ENCODE results near the gene KRTAP5-9. TPM values are rescaled to one million over a fixed set of nuclear protein-coding genes. Genes with fewer than 3 reads are reported as not detected.
"Not testable (repeated sequence)": the region's sequence is repeated elsewhere in the genome, so short reads cannot be mapped to it uniquely, and the experiment has no call there.

KRTAP5-9 gene
- total RNA-seq, 1 experiment from 2014 or later, result not detected

- not testable (repeated sequence) for H3K9me3 ChIP-seq (replicated peaks); DNase-seq; H3K36me3 ChIP-seq; H3K4me3 ChIP-seq; H3K27ac ChIP-seq; H3K27me3 ChIP-seq; H3K4me1 ChIP-seq
These were observed 7.5 kb upstream of the KRTAP5-9 start for GRCh38 chr11:71540521-71541304.

GRCh38 chr11:71542382-71542781, 5.8 kb upstream of the KRTAP5-9 start:
- Histone ChIP-seq H3K4me1 (no peaks in the 10 kb centered on the region), H3K9me3 (replicated peaks) (no peaks in the 10 kb centered on the region), H3K4me3 (no peak overlapping the region), H3K36me3 (no peaks in the 10 kb centered on the region), H3K27me3 (no peaks in the 10 kb centered on the region), H3K27ac (no peak overlapping the region)
- DNase-seq, result no peak

GRCh38 chr11:71542879-71543777, 5.1 kb upstream of the KRTAP5-9 start:
- no peaks in the 10 kb centered on the region for H3K4me1 ChIP-seq
- no peak overlapping the region for H3K27ac ChIP-seq
- no peak for DNase-seq
- H3K27me3 ChIP-seq, result no peaks in the 10 kb centered on the region
- no peaks in the 10 kb centered on the region for H3K9me3 ChIP-seq (replicated peaks)
- no peaks in the 10 kb centered on the region for H3K36me3 ChIP-seq
- H3K4me3 ChIP-seq, result no peak overlapping the region

- DNase-seq, result no peak
- no peaks in the 10 kb centered on the region for H3K36me3 ChIP-seq
- no peak overlapping the region for H3K4me3 ChIP-seq
- no peaks in the 10 kb centered on the region for H3K4me1 ChIP-seq
- no peaks in the 10 kb centered on the region for H3K9me3 ChIP-seq (replicated peaks)
- no peak overlapping the region for H3K27ac ChIP-seq
- no peaks in the 10 kb centered on the region for H3K27me3 ChIP-seq
These were observed 4.4 kb upstream of the KRTAP5-9 start for GRCh38 chr11:71543866-71544265.

- Histone ChIP-seq H3K27ac (no peak overlapping the region), H3K4me3 (no peak overlapping the region)
These were observed 3.5 kb upstream of the KRTAP5-9 start for GRCh38 chr11:71544525-71545214.

GRCh38 chr11:71545405-71545966, 2.7 kb upstream of the KRTAP5-9 start:
- Histone ChIP-seq H3K27me3 (no peaks in the 10 kb centered on the region), H3K27ac (no peak overlapping the region), H3K4me1 (no peaks in the 10 kb centered on the region), H3K9me3 (replicated peaks) (no peaks in the 10 kb centered on the region), H3K36me3 (no peaks in the 10 kb centered on the region), H3K4me3 (no peak overlapping the region)
- no peak for DNase-seq

More at GRCh38 chr11:71544525-71545214, 3.5 kb upstream of the KRTAP5-9 start:
- Histone ChIP-seq H3K4me1 (no peaks in the 10 kb centered on the region), H3K27me3 (no peaks in the 10 kb centered on the region), H3K36me3 (no peaks in the 10 kb centered on the region), H3K9me3 (replicated peaks) (no peaks in the 10 kb centered on the region)
- DNase-seq, result no peak

GRCh38 chr11:71548716-71549151, 514 bp downstream of the KRTAP5-9 start:
- H3K4me3 ChIP-seq, result no peak overlapping the region
- no peaks in the 10 kb centered on the region for H3K9me3 ChIP-seq (replicated peaks)
- no peak overlapping the region for H3K27ac ChIP-seq
- DNase-seq, result peak in 1 of 2 experiments; percentile 9
- H3K36me3 ChIP-seq, result no peaks in the 10 kb centered on the region
- no peaks in the 10 kb centered on the region for H3K27me3 ChIP-seq
- H3K4me1 ChIP-seq, result no peaks in the 10 kb centered on the region

GRCh38 chr11:71551711-71552110, 3.5 kb downstream of the KRTAP5-9 start:
- no peaks in the 10 kb centered on the region for H3K27me3 ChIP-seq
- DNase-seq, result no peak
- no peaks in the 10 kb centered on the region for H3K9me3 ChIP-seq (replicated peaks)
- no peak overlapping the region for H3K27ac ChIP-seq
- H3K36me3 ChIP-seq, result no peaks in the 10 kb centered on the region
- H3K4me3 ChIP-seq, result no peak overlapping the region
- no peaks in the 10 kb centered on the region for H3K4me1 ChIP-seq

- Histone ChIP-seq H3K27me3 (no peaks in the 10 kb centered on the region), H3K27ac (no peak overlapping the region), H3K9me3 (replicated peaks) (no peaks in the 10 kb centered on the region), H3K4me3 (no peak overlapping the region), H3K36me3 (no peaks in the 10 kb centered on the region), H3K4me1 (no peaks in the 10 kb centered on the region)
- no peak for DNase-seq
These were observed 6.8 kb downstream of the KRTAP5-9 start for GRCh38 chr11:71554996-71555395.

- H3K4me3 ChIP-seq, result no peak overlapping the region
- H3K4me1 ChIP-seq, result no peaks in the 10 kb centered on the region
- H3K27ac ChIP-seq, result no peak overlapping the region
- H3K27me3 ChIP-seq, result no peaks in the 10 kb centered on the region
- DNase-seq, result no peak
- no peaks in the 10 kb centered on the region for H3K36me3 ChIP-seq
- no peaks in the 10 kb centered on the region for H3K9me3 ChIP-seq (replicated peaks)
These were observed 7.3 kb downstream of the KRTAP5-9 start for GRCh38 chr11:71555508-71555907.

- H3K27me3 ChIP-seq, result no peaks in the 10 kb centered on the region
- DNase-seq, result no peak
- H3K36me3 ChIP-seq, result no peaks in the 10 kb centered on the region
- H3K4me3 ChIP-seq, result no peak overlapping the region
- H3K27ac ChIP-seq, result no peak overlapping the region
- H3K4me1 ChIP-seq, result no peaks in the 10 kb centered on the region
- H3K9me3 ChIP-seq (replicated peaks), result no peaks in the 10 kb centered on the region
These were observed 7.8 kb downstream of the KRTAP5-9 start for GRCh38 chr11:71556018-71556417.

GRCh38 chr11:71557257-71557656, 9.0 kb downstream of the KRTAP5-9 start:
- Histone ChIP-seq H3K27me3 (no peaks in the 10 kb centered on the region), H3K36me3 (no peaks in the 10 kb centered on the region), H3K4me3 (no peak overlapping the region), H3K4me1 (no peaks in the 10 kb centered on the region), H3K9me3 (replicated peaks) (no peaks in the 10 kb centered on the region), H3K27ac (no peak overlapping the region)
- DNase-seq, result no peak

- no peak for DNase-seq
- Histone ChIP-seq H3K9me3 (replicated peaks) (no peaks in the 10 kb centered on the region), H3K4me3 (no peak overlapping the region), H3K4me1 (no peaks in the 10 kb centered on the region), H3K27me3 (no peaks in the 10 kb centered on the region), H3K36me3 (no peaks in the 10 kb centered on the region), H3K27ac (no peak overlapping the region)
These were observed 10.8 kb downstream of the KRTAP5-9 start for GRCh38 chr11:71558996-71559395.

GRCh38 chr11:71562120-71562519, 13.9 kb downstream of the KRTAP5-9 start:
- Histone ChIP-seq H3K27ac (no peak overlapping the region), H3K4me1 (no peaks in the 10 kb centered on the region), H3K27me3 (no peaks in the 10 kb centered on the region), H3K4me3 (no peak overlapping the region), H3K36me3 (no peaks in the 10 kb centered on the region), H3K9me3 (replicated peaks) (no peaks in the 10 kb centered on the region)
- no peak for DNase-seq
